ENCODE measurements around the gene PLAAT1. TPM values are rescaled to one million over a fixed set of nuclear protein-coding genes. Genes with fewer than 3 reads are reported as not detected.

The PLAAT1 gene
- total and polyA plus RNA-seq, 10 of the 15 experiments (the other 5 are each of a cell fraction or from before 2014, with no cell fraction given) = not detected

- POLR2A ChIA-PET = no interaction called here
Observed at GRCh38 chr3:193211984-193212383, 29.0 kb upstream of the PLAAT1 start.

More at GRCh38 chr3:193211984-193212383, 29.0 kb upstream of the PLAAT1 start:
- Histone ChIP-seq H3K27me3 (replicated peaks in 1 of 2; ENCODE audit: control insufficient read depth in 2 of 2, insufficient read depth in 2 of 2, low read length in 1 of 2) (no peaks in the 10 kb centered on the region), H2AFZ (ENCODE audit: control insufficient read depth, low read depth, low read length) (no peak overlapping the region), H3K79me2 (ENCODE audit: control insufficient read depth, insufficient read depth, low read length) (no peaks in the 10 kb centered on the region), H4K20me1 (ENCODE audit: control insufficient read depth, insufficient read depth) (no peaks in the 10 kb centered on the region), H3K9me3 (replicated peaks; ENCODE audit: control insufficient read depth, insufficient read depth, low read length) (no peaks in the 10 kb centered on the region), H3K4me1 (ENCODE audit: control insufficient read depth, insufficient read depth, low read length) (no peaks in the 10 kb centered on the region), H3K4me2 (ENCODE audit: control insufficient read depth, insufficient read depth) (no peak overlapping the region), H3K36me3 (ENCODE audit: control insufficient read depth in 2 of 2, insufficient read depth in 2 of 2, low read length in 1 of 2) (no peaks in the 10 kb centered on the region), H3K27ac (ENCODE audit: control insufficient read depth, insufficient read depth) (no peak overlapping the region), H3K9ac (ENCODE audit: control insufficient read depth, insufficient read depth, low read length) (no peak overlapping the region), H3K4me3 (no peak overlapping the region)
- TF ChIP-seq ZSCAN29 (IDR thresholded peaks at IDR 0.05) (no peak), YY1 (IDR thresholded peaks at IDR 0.05; ENCODE audit: low read depth, low read length) (no peak), E2F8 (IDR thresholded peaks at IDR 0.05; ENCODE audit: low read depth, partially characterized antibody) (no peak), PAX8 (IDR thresholded peaks at IDR 0.05) (no peak)
- TF ChIP-seq, protein P1, sequence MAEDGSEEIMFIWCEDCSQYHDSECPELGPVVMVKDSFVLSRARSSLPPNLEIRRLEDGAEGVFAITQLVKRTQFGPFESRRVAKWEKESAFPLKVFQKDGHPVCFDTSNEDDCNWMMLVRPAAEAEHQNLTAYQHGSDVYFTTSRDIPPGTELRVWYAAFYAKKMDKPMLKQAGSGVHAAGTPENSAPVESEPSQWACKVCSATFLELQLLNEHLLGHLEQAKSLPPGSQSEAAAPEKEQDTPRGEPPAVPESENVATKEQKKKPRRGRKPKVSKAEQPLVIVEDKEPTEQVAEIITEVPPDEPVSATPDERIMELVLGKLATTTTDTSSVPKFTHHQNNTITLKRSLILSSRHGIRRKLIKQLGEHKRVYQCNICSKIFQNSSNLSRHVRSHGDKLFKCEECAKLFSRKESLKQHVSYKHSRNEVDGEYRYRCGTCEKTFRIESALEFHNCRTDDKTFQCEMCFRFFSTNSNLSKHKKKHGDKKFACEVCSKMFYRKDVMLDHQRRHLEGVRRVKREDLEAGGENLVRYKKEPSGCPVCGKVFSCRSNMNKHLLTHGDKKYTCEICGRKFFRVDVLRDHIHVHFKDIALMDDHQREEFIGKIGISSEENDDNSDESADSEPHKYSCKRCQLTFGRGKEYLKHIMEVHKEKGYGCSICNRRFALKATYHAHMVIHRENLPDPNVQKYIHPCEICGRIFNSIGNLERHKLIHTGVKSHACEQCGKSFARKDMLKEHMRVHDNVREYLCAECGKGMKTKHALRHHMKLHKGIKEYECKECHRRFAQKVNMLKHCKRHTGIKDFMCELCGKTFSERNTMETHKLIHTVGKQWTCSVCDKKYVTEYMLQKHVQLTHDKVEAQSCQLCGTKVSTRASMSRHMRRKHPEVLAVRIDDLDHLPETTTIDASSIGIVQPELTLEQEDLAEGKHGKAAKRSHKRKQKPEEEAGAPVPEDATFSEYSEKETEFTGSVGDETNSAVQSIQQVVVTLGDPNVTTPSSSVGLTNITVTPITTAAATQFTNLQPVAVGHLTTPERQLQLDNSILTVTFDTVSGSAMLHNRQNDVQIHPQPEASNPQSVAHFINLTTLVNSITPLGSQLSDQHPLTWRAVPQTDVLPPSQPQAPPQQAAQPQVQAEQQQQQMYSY (CRISPR knock-in tag; IDR thresholded peaks at IDR 0.05) = no peak
- ChIA-PET SMC1A (ENCODE audit: uncharacterized antibody, unreplicated experiment) (no interaction called here), CTCF (no interaction called here), RAD21 (ENCODE audit: unreplicated experiment) (no interaction called here)
- FAIRE-seq = no peak
- ATAC-seq = no peak
- no TSS peak for BruUV-seq (replicated peaks)
- intact Hi-C loops (cut with micrococcal nuclease; ENCODE audit: unreplicated experiment) (no loop called here), in situ Hi-C loops (cut with MboI) (no loop called here)
- DNase-seq (ENCODE audit: low read depth, low spot score) = no peak
- WGBS (ENCODE audit: insufficient coverage, insufficient replicate concordance, low lambda C conversion rate, missing lambda C conversion rate) = 0% methylated on average over 1 of the region's 1 CpG

Measured in GM12878 (cell line).